Panc1 (cell line): ENCODE measurements around the gene CIB2. TPM values are rescaled to one million over a fixed set of nuclear protein-coding genes. Genes with fewer than 3 reads are reported as not detected.
A peak's percentile ranks its signal among the peaks of the same experiment; 100 is the strongest.

ENCODE experiments used
- ATAC-seq: fragments of 200-7000 bp; cut with Tn5 transposase; 2 replicates; pipeline ENCODE4 v1.9.1; 2020; ENCODE audit warnings: mild to moderate bottlenecking, moderate library complexity
- BruUV-seq: library from RNA; stranded (reverse); fragments of 400-500 nt; replicated peaks from 2 replicates; lab custom pipeline; 2021; lab: Mats Ljungman, UMichigan
- CTCF ChIA-PET: fragments of 300-600 bp; sonication (Branson Sonifier 250); formaldehyde crosslinking; loops from one replicate; lab custom pipeline; 2022; ENCODE audit warnings: antibody characterized with exemption; lab: Charles Lee
- POLR2A ChIA-PET: fragments of 300-600 bp; sonication (Branson Sonifier 250); formaldehyde crosslinking; loops from one replicate; lab custom pipeline; 2022; ENCODE audit warnings: antibody characterized with exemption; lab: Charles Lee
- DNase-seq: peaks from one replicate; pipeline ENCODE4 v3.0.0-alpha.2; 2010; ENCODE audit warnings: low read depth, low spot score
- H3K27ac ChIP-seq: 2 replicates; pipeline ENCODE4 v1.5.1; 2011; ENCODE audit warnings: mild to moderate bottlenecking, low read length, inconsistent platforms
- H3K27me3 ChIP-seq: fragments of 200-500 bp; sonication (Bioruptor generic); 2 replicates; pipeline ENCODE4 v1.6.0; 2014; ENCODE audit warnings: low read length, inconsistent platforms; ENCODE audit not compliant: control insufficient read depth, insufficient read depth
- H3K36me3 ChIP-seq: fragments of 200-500 bp; sonication (Bioruptor generic); 2 replicates; pipeline ENCODE4 v1.5.1; 2014; ENCODE audit warnings: inconsistent platforms, mild to moderate bottlenecking, low read length, moderate library complexity; ENCODE audit not compliant: control insufficient read depth, insufficient read depth
- H3K4me1 ChIP-seq: 2 replicates; pipeline ENCODE4 v1.5.1; 2011; ENCODE audit warnings: inconsistent platforms, mild to moderate bottlenecking, low read length, moderate library complexity; ENCODE audit not compliant: control insufficient read depth, insufficient read depth
- H3K4me3 ChIP-seq, 2 experiments: 2 replicates each; pipeline ENCODE4 v1.5.1; 2011 to 2012; ENCODE audit warnings: low read depth in 2 of 2, low read length in 2 of 2, mild to moderate bottlenecking in 2 of 2, inconsistent platforms in 1 of 2, moderate library complexity in 1 of 2
- H3K9me3 ChIP-seq: fragments of 200-500 bp; sonication (Bioruptor generic); 2 replicates; pipeline ENCODE4 v1.5.1; 2014; ENCODE audit warnings: low read depth, mild to moderate bottlenecking, inconsistent platforms, low read length, moderate library complexity; ENCODE audit not compliant: control insufficient read depth, insufficient read depth
- CTCF ChIP-seq: fragments of 450-650 bp; IDR thresholded peaks from 2 replicates; pipeline ENCODE4 v1.5.1; 2017; ENCODE audit warnings: mild to moderate bottlenecking
- POLR2AphosphoS5 ChIP-seq: IDR thresholded peaks from 2 replicates; pipeline ENCODE4 v1.6.1; 2012; ENCODE audit warnings: mild to moderate bottlenecking, low read depth, low read length, moderate library complexity
- SIN3A ChIP-seq: IDR thresholded peaks from 2 replicates; pipeline ENCODE4 v1.6.1; 2012; ENCODE audit warnings: low read depth, mild to moderate bottlenecking, low read length, moderate library complexity, borderline replicate concordance; ENCODE audit not compliant: insufficient read depth
- TCF7L2 ChIP-seq: IDR thresholded peaks from 2 replicates; pipeline ENCODE4 v1.6.1; 2011; ENCODE audit warnings: mild to moderate bottlenecking, low read depth, low read length, inconsistent platforms
- in situ Hi-C: cut with HindIII; loops from 2 replicates; pipeline ENCODE4 v1.10.0; 2016; ENCODE audit warnings: low sequenced_read_pairs, low pct_unique_long_range_greater_than_20kb
- intact Hi-C: fragments of 100-400 bp; cut with micrococcal nuclease; formaldehyde crosslinking; loops from one replicate; pipeline ENCODE4 v1.10.0; 2022; ENCODE audit not compliant: unreplicated experiment
- total RNA-seq: library from RNA; stranded (reverse); gene quantifications from one replicate; pipeline ENCODE4 v1.2.1, GENCODE V29; 2021; ENCODE audit not compliant: unreplicated experiment
- TF ChIP-seq, protein P1 (sequence below), 2 experiments: IDR thresholded peaks; 2 replicates each; pipeline ENCODE4 v1.6.1; 2011 to 2012; ENCODE audit warnings: low read depth in 2 of 2, control low read depth in 1 of 2, low read length in 1 of 2, mild to moderate bottlenecking in 1 of 2, moderate library complexity in 1 of 2; ENCODE audit not compliant: insufficient read depth in 1 of 2

The CIB2 gene
- total RNA-seq, 1 experiment from 2014 or later = 37.3 TPM

GRCh38 chr15:78103406-78104118 is 27.7 kb downstream of the CIB2 start:
- intact Hi-C loops = no loop called here

DNA sequence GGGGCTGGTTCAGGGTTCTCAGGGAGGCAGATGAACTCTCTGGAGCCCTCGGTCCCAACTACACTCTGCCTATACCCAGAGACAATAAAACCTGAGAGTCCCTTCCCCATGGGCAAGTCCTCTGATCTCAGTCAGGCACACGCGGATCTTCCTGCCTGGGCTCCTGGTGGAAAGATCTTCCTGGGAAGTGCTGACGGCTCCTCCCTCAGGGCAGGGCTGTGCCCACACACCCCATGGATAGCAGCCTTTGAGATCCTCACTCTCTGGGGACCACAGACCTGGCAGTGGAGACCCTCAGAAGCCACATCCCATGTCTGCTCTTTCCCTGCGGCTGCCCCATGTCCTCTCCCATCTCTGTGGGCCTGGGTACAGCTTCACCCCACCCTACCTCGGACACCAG is 28.5 kb downstream of the CIB2 start:
- Histone ChIP-seq H3K27ac (peak overlapping the region; percentile 17; the same call in 1 of the 2 replicates), H3K36me3 (no peaks in the 10 kb centered on the region), H3K4me1 (no peaks in the 10 kb centered on the region), H3K4me3 (no peak overlapping the region), H3K9me3 (no peaks in the 10 kb centered on the region), H3K27me3 (no peaks in the 10 kb centered on the region)
- POLR2A ChIA-PET = no interaction called here
- TF ChIP-seq SIN3A = no peak
- no peak for TF ChIP-seq POLR2AphosphoS5
- TF ChIP-seq TCF7L2 = no peak
- TF ChIP-seq CTCF = no peak
- TF ChIP-seq, protein P1, sequence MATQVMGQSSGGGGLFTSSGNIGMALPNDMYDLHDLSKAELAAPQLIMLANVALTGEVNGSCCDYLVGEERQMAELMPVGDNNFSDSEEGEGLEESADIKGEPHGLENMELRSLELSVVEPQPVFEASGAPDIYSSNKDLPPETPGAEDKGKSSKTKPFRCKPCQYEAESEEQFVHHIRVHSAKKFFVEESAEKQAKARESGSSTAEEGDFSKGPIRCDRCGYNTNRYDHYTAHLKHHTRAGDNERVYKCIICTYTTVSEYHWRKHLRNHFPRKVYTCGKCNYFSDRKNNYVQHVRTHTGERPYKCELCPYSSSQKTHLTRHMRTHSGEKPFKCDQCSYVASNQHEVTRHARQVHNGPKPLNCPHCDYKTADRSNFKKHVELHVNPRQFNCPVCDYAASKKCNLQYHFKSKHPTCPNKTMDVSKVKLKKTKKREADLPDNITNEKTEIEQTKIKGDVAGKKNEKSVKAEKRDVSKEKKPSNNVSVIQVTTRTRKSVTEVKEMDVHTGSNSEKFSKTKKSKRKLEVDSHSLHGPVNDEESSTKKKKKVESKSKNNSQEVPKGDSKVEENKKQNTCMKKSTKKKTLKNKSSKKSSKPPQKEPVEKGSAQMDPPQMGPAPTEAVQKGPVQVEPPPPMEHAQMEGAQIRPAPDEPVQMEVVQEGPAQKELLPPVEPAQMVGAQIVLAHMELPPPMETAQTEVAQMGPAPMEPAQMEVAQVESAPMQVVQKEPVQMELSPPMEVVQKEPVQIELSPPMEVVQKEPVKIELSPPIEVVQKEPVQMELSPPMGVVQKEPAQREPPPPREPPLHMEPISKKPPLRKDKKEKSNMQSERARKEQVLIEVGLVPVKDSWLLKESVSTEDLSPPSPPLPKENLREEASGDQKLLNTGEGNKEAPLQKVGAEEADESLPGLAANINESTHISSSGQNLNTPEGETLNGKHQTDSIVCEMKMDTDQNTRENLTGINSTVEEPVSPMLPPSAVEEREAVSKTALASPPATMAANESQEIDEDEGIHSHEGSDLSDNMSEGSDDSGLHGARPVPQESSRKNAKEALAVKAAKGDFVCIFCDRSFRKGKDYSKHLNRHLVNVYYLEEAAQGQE (IDR thresholded peaks at IDR 0.05; ENCODE audit: insufficient read depth in 1 of 2, low read depth in 2 of 2, low read length in 1 of 2) = no peak
- in situ Hi-C loops = no loop called here
- ATAC-seq = no peak
- intact Hi-C loops = no loop called here
- no TSS peak for BruUV-seq
- no peak for DNase-seq
- CTCF ChIA-PET = no interaction called here

More at GRCh38 chr15:78103406-78104118, 27.7 kb downstream of the CIB2 start:
- no peaks in the 10 kb centered on the region for H3K4me1 ChIP-seq
- no peak overlapping the region for H3K27ac ChIP-seq
- DNase-seq = no peak
- no peaks in the 10 kb centered on the region for H3K9me3 ChIP-seq
- no peak for TF ChIP-seq POLR2AphosphoS5
- TF ChIP-seq, protein P1 (IDR thresholded peaks at IDR 0.05; ENCODE audit: insufficient read depth in 1 of 2, low read depth in 2 of 2, low read length in 1 of 2) = no peak
- TF ChIP-seq CTCF = no peak
- no peak for TF ChIP-seq TCF7L2
- TF ChIP-seq SIN3A = no peak
- no peaks in the 10 kb centered on the region for H3K36me3 ChIP-seq
- ChIA-PET CTCF (no interaction called here), POLR2A (no interaction called here)
- in situ Hi-C loops = no loop called here
- BruUV-seq = no TSS peak
- no peak overlapping the region for H3K4me3 ChIP-seq
- no peak for ATAC-seq
- H3K27me3 ChIP-seq = no peaks in the 10 kb centered on the region
